OCI-LY1 (cell line): ENCODE measurements around the gene MAGI1.

ENCODE experiments used
- H2AFZ ChIP-seq: fragments of 200-600 bp; sonication (generic), shearing (Covaris generic); 2 replicates; pipeline ENCODE4 v1.6.0; 2014; ENCODE audit warnings: antibody characterized with exemption, mild to moderate bottlenecking, low read length
- H3F3A ChIP-seq: fragments of 200-600 bp; sonication (generic), shearing (Covaris generic); 2 replicates; pipeline ENCODE4 v1.6.0; 2014; ENCODE audit warnings: mild to moderate bottlenecking, antibody characterized with exemption, low read length, moderate library complexity; ENCODE audit not compliant: insufficient read depth
- H3K27ac ChIP-seq: fragments of 200-600 bp; sonication (generic); 2 replicates; pipeline ENCODE4 v1.5.1; 2014; ENCODE audit warnings: low read length, mixed run types, mild to moderate bottlenecking, low read depth; ENCODE audit not compliant: poor library complexity, severe bottlenecking
- H3K27me3 ChIP-seq: fragments of 200-600 bp; sonication (generic); 2 replicates; pipeline ENCODE4 v1.6.0; 2014; ENCODE audit warnings: antibody characterized with exemption, mild to moderate bottlenecking, low read length, moderate library complexity; ENCODE audit not compliant: insufficient read depth
- H3K36me3 ChIP-seq: fragments of 200-600 bp; sonication (generic); 2 replicates; pipeline ENCODE4 v1.6.1; 2014; ENCODE audit warnings: mild to moderate bottlenecking, antibody characterized with exemption, low read length, moderate library complexity, mixed read lengths; ENCODE audit not compliant: insufficient read depth
- H3K4me1 ChIP-seq: fragments of 200-600 bp; sonication (generic); 2 replicates; pipeline ENCODE4 v1.5.1; 2014; ENCODE audit warnings: mild to moderate bottlenecking, low read length, moderate library complexity; ENCODE audit not compliant: insufficient read depth, severe bottlenecking
- H3K4me2 ChIP-seq: fragments of 200-600 bp; sonication (generic), shearing (Covaris generic); 2 replicates; pipeline ENCODE4 v1.6.1; 2014; ENCODE audit warnings: low read length
- H3K4me3 ChIP-seq: fragments of 200-600 bp; sonication (generic); 2 replicates; pipeline ENCODE4 v1.5.1; 2014; ENCODE audit warnings: low read length, low read depth, mild to moderate bottlenecking, mixed read lengths; ENCODE audit not compliant: poor library complexity, severe bottlenecking
- H3K79me2 ChIP-seq: fragments of 200-600 bp; shearing (Covaris generic); 2 replicates; pipeline ENCODE4 v1.6.1; 2016; ENCODE audit warnings: mixed run types, low read length, mixed read lengths; ENCODE audit not compliant: insufficient read depth
- H3K9ac ChIP-seq: fragments of 200-600 bp; sonication (generic), shearing (Covaris generic); 2 replicates; pipeline ENCODE4 v1.6.1; 2014; ENCODE audit warnings: mild to moderate bottlenecking, low read length, mixed read lengths
- H3K9me2 ChIP-seq: fragments of 200-600 bp; sonication (generic), shearing (Covaris generic); 2 replicates; pipeline ENCODE4 v1.6.1; 2014; ENCODE audit warnings: low read depth, mild to moderate bottlenecking, low read length, mixed read lengths
- H3K9me3 ChIP-seq: fragments of 200-600 bp; shearing (Covaris generic); 2 replicates; pipeline ENCODE4 v1.6.1; 2014; ENCODE audit warnings: low read length, mixed read lengths
- H4K20me1 ChIP-seq: fragments of 200-600 bp; sonication (generic), shearing (Covaris generic); 2 replicates; pipeline ENCODE4 v1.6.0; 2016; ENCODE audit warnings: mild to moderate bottlenecking, low read length; ENCODE audit not compliant: insufficient read depth
- EZH2 ChIP-seq: fragments of 200-600 bp; sonication (generic), shearing (Covaris generic); IDR thresholded peaks from 2 replicates; pipeline ENCODE4 v1.8.0; 2017; ENCODE audit warnings: borderline replicate concordance, mixed run types, mild to moderate bottlenecking, antibody characterized with exemption, low read length, moderate library complexity, mixed read lengths
- TF ChIP-seq, protein P1 (sequence below): fragments of 200-600 bp; sonication (generic), shearing (Covaris generic); IDR thresholded peaks from 2 replicates; pipeline ENCODE4 v1.5.1; 2017; ENCODE audit warnings: mild to moderate bottlenecking, antibody characterized with exemption, low read length, moderate library complexity, mixed read lengths

MAGI1 gene

GRCh38 chr3:65806600-65806999 lies 232.1 kb downstream of the MAGI1 start:
- TF ChIP-seq, protein P1, sequence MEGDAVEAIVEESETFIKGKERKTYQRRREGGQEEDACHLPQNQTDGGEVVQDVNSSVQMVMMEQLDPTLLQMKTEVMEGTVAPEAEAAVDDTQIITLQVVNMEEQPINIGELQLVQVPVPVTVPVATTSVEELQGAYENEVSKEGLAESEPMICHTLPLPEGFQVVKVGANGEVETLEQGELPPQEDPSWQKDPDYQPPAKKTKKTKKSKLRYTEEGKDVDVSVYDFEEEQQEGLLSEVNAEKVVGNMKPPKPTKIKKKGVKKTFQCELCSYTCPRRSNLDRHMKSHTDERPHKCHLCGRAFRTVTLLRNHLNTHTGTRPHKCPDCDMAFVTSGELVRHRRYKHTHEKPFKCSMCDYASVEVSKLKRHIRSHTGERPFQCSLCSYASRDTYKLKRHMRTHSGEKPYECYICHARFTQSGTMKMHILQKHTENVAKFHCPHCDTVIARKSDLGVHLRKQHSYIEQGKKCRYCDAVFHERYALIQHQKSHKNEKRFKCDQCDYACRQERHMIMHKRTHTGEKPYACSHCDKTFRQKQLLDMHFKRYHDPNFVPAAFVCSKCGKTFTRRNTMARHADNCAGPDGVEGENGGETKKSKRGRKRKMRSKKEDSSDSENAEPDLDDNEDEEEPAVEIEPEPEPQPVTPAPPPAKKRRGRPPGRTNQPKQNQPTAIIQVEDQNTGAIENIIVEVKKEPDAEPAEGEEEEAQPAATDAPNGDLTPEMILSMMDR = no peak
- no peak for TF ChIP-seq EZH2

DNA sequence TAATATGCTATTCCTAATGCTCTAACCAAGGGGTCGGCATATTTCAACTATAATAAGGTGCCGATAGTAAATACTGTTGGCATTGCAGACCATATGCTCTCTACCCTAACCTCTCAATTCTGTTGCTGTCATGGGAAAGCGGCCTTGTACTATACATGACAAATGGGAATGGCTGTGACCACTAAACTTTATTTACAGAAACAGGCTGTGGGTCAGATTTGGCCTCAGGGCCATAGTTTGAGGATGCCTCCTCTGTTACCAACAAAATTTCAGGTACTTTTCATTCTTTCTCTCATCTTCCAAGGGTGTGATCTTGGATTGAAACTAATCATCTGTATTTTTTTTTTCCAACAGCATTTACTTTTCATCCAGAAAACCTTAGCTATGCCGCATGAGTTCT lies 242.0 kb downstream of the MAGI1 start:
- Histone ChIP-seq H3K9me2 (no peaks in the 10 kb centered on the region), H3K27me3 (no peaks in the 10 kb centered on the region), H3K36me3 (no peaks in the 10 kb centered on the region), H3K27ac (no peak overlapping the region), H3K4me2 (no peak overlapping the region), H4K20me1 (no peaks in the 10 kb centered on the region), H3K4me3 (no peak overlapping the region), H3K9ac (no peak overlapping the region), H2AFZ (no peak overlapping the region), H3K4me1 (no peaks in the 10 kb centered on the region), H3F3A (no peaks in the 10 kb centered on the region), H3K79me2 (no peaks in the 10 kb centered on the region), H3K9me3 (no peaks in the 10 kb centered on the region)
- TF ChIP-seq, protein P1 = no peak
- TF ChIP-seq EZH2 = no peak

More at GRCh38 chr3:65806600-65806999, 232.1 kb downstream of the MAGI1 start:
- no peak overlapping the region for H3K9ac ChIP-seq
- H3K79me2 ChIP-seq = no peaks in the 10 kb centered on the region
- no peak overlapping the region for H2AFZ ChIP-seq
- H3K4me1 ChIP-seq = no peaks in the 10 kb centered on the region
- H3K4me2 ChIP-seq = no peak overlapping the region
- H3K36me3 ChIP-seq = no peaks in the 10 kb centered on the region
- no peaks in the 10 kb centered on the region for H3K9me2 ChIP-seq
- no peaks in the 10 kb centered on the region for H3K27me3 ChIP-seq
- H4K20me1 ChIP-seq = no peaks in the 10 kb centered on the region
- no peak overlapping the region for H3K4me3 ChIP-seq
- H3K9me3 ChIP-seq = no peaks in the 10 kb centered on the region
- no peak overlapping the region for H3K27ac ChIP-seq
- no peaks in the 10 kb centered on the region for H3F3A ChIP-seq

DNA sequence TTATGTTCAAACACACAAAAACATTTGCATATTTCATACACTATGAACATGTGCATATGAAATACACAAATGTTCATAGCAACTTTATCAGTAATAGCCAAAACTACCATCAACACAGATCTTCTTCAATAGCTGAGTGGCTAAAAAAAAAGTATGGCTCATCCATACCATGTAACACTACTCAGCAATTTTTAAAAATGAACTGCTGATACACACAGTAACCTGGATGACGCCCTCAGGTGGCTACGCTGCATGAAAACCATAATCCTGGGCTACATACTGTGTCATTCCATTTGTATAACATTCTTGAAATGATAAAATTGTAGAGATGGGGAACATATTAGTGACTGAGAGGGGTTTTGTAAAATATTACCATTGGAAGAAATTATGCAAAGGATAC lies 243.6 kb downstream of the MAGI1 start:
- no peaks in the 10 kb centered on the region for H3K36me3 ChIP-seq
- H3K4me1 ChIP-seq = no peaks in the 10 kb centered on the region
- H4K20me1 ChIP-seq = no peaks in the 10 kb centered on the region
- no peak overlapping the region for H3K4me3 ChIP-seq
- H2AFZ ChIP-seq = no peak overlapping the region
- H3K27me3 ChIP-seq = no peaks in the 10 kb centered on the region
- no peak overlapping the region for H3K4me2 ChIP-seq
- no peak overlapping the region for H3K27ac ChIP-seq
- no peaks in the 10 kb centered on the region for H3K79me2 ChIP-seq
- no peaks in the 10 kb centered on the region for H3K9me2 ChIP-seq
- TF ChIP-seq, protein P1 = no peak
- no peak for TF ChIP-seq EZH2
- no peak overlapping the region for H3K9ac ChIP-seq
- H3K9me3 ChIP-seq = no peaks in the 10 kb centered on the region
- H3F3A ChIP-seq = no peaks in the 10 kb centered on the region
